ENCODE measurements around the gene L1TD1. TPM values are rescaled to one million over a fixed set of nuclear protein-coding genes. Genes with fewer than 3 reads are reported as not detected.

The L1TD1 gene
- total and polyA plus RNA-seq, 3 experiments from 2014 or later: not detected

- Mint-ChIP-seq H3K4me1 (no peaks in the 10 kb centered on the region), H3K9me3 (peaks cover 0 to 3% (median 0%) of the 10 kb centered on the region in 5 donors), H3K4me3 (no peak overlapping the region), H3K36me3 (no peaks in the 10 kb centered on the region), H3K27ac (no peak overlapping the region), H3K27me3 (peaks cover 0 to 3% of the 10 kb centered on the region in 2 donors)
- Histone ChIP-seq H3K4me1 (ENCODE audit: insufficient read depth, low read length) (no peaks in the 10 kb centered on the region), H3K9me3 (ENCODE audit: low read length) (no peaks in the 10 kb centered on the region), H3K27me3 (ENCODE audit: insufficient read depth, low read length, poor library complexity, severe bottlenecking) (no peaks in the 10 kb centered on the region), H3K4me3 (ENCODE audit: low read length) (no peak overlapping the region), H3K27ac (ENCODE audit: low read depth, low read length) (no peak overlapping the region), H3K36me3 (ENCODE audit: insufficient read depth, low read length) (no peaks in the 10 kb centered on the region)
- POLR2A ChIA-PET: no interaction called here
- CTCF ChIA-PET: no interaction called here
- no peak for DNase-seq
Measured at GRCh38 chr1:62222321-62222720, 27.7 kb downstream of the L1TD1 start.

- H3K4me1 ChIP-seq (ENCODE audit: insufficient read depth, low read length): no peaks in the 10 kb centered on the region
- Mint-ChIP-seq H3K36me3 (no peaks in the 10 kb centered on the region), H3K27me3 (peaks cover 10 to 12% of the 10 kb centered on the region in 2 donors), H3K27ac (no peak overlapping the region), H3K9me3 (no peaks in the 10 kb centered on the region), H3K4me3 (no peak overlapping the region), H3K4me1 (no peaks in the 10 kb centered on the region)
- H3K27ac ChIP-seq (ENCODE audit: low read depth, low read length): no peak overlapping the region
- no peaks in the 10 kb centered on the region for H3K36me3 ChIP-seq (ENCODE audit: insufficient read depth, low read length)
- no peaks in the 10 kb centered on the region for H3K27me3 ChIP-seq (ENCODE audit: insufficient read depth, low read length, poor library complexity, severe bottlenecking)
- POLR2A ChIA-PET: no interaction called here
- CTCF ChIA-PET: no interaction called here
- no peaks in the 10 kb centered on the region for H3K9me3 ChIP-seq (ENCODE audit: low read length)
- no peak for DNase-seq
- H3K4me3 ChIP-seq (ENCODE audit: low read length): no peak overlapping the region
Measured at GRCh38 chr1:62224182-62224581, 29.5 kb downstream of the L1TD1 start.

- ChIA-PET POLR2A (no interaction called here), CTCF (no interaction called here)
- no peaks in the 10 kb centered on the region for H3K9me3 ChIP-seq (ENCODE audit: low read length)
- no peaks in the 10 kb centered on the region for H3K36me3 ChIP-seq (ENCODE audit: insufficient read depth, low read length)
- H3K4me3 ChIP-seq (ENCODE audit: low read length): no peak overlapping the region
- no peaks in the 10 kb centered on the region for H3K4me1 Mint-ChIP-seq
- no peak overlapping the region for H3K27ac ChIP-seq (ENCODE audit: low read depth, low read length)
- H3K27me3 ChIP-seq (ENCODE audit: insufficient read depth, low read length, poor library complexity, severe bottlenecking): no peaks in the 10 kb centered on the region
- DNase-seq: no peak
- no peak overlapping the region for H3K4me3 Mint-ChIP-seq
- H3K4me1 ChIP-seq (ENCODE audit: insufficient read depth, low read length): no peaks in the 10 kb centered on the region
- H3K27me3 Mint-ChIP-seq: peaks cover 8 to 20% of the 10 kb centered on the region in 2 donors
- H3K9me3 Mint-ChIP-seq: no peaks in the 10 kb centered on the region
- no peak overlapping the region for H3K27ac Mint-ChIP-seq
- no peaks in the 10 kb centered on the region for H3K36me3 Mint-ChIP-seq
Measured at GRCh38 chr1:62227496-62227895, 32.8 kb downstream of the L1TD1 start.

- Histone ChIP-seq H3K27me3 (ENCODE audit: insufficient read depth, low read length, poor library complexity, severe bottlenecking) (no peaks in the 10 kb centered on the region), H3K4me1 (ENCODE audit: insufficient read depth, low read length) (no peaks in the 10 kb centered on the region), H3K27ac (ENCODE audit: low read depth, low read length) (no peak overlapping the region), H3K36me3 (ENCODE audit: insufficient read depth, low read length) (no peaks in the 10 kb centered on the region), H3K4me3 (ENCODE audit: low read length) (no peak overlapping the region), H3K9me3 (ENCODE audit: low read length) (no peaks in the 10 kb centered on the region)
- POLR2A ChIA-PET: no interaction called here
- no peaks in the 10 kb centered on the region for H3K36me3 Mint-ChIP-seq
- no peak overlapping the region for H3K27ac Mint-ChIP-seq
- no peaks in the 10 kb centered on the region for H3K4me1 Mint-ChIP-seq
- H3K4me3 Mint-ChIP-seq: no peak overlapping the region
- DNase-seq: no peak
- H3K27me3 Mint-ChIP-seq: peaks cover 8 to 28% of the 10 kb centered on the region in 2 donors
- CTCF ChIA-PET: no interaction called here
- H3K9me3 Mint-ChIP-seq: no peaks in the 10 kb centered on the region
Measured at GRCh38 chr1:62228136-62228882, 33.7 kb downstream of the L1TD1 start.

- Histone ChIP-seq H3K4me1 (ENCODE audit: insufficient read depth, low read length) (no peaks in the 10 kb centered on the region), H3K4me3 (ENCODE audit: low read length) (no peak overlapping the region), H3K27ac (ENCODE audit: low read depth, low read length) (no peak overlapping the region), H3K27me3 (ENCODE audit: insufficient read depth, low read length, poor library complexity, severe bottlenecking) (no peaks in the 10 kb centered on the region), H3K9me3 (ENCODE audit: low read length) (no peaks in the 10 kb centered on the region), H3K36me3 (ENCODE audit: insufficient read depth, low read length) (no peaks in the 10 kb centered on the region)
- peaks cover 8 to 28% of the 10 kb centered on the region in 2 donors for H3K27me3 Mint-ChIP-seq
- DNase-seq: no peak
- H3K9me3 Mint-ChIP-seq: no peaks in the 10 kb centered on the region
- no peak overlapping the region for H3K27ac Mint-ChIP-seq
- no peaks in the 10 kb centered on the region for H3K36me3 Mint-ChIP-seq
- H3K4me3 Mint-ChIP-seq: no peak overlapping the region
- ChIA-PET POLR2A (no interaction called here), CTCF (no interaction called here)
- H3K4me1 Mint-ChIP-seq: no peaks in the 10 kb centered on the region
Measured at GRCh38 chr1:62228883-62229187, 34.2 kb downstream of the L1TD1 start.

GRCh38 chr1:62229468-62229867 is 34.8 kb downstream of the L1TD1 start:
- Mint-ChIP-seq H3K4me1 (no peaks in the 10 kb centered on the region), H3K36me3 (no peaks in the 10 kb centered on the region), H3K9me3 (no peaks in the 10 kb centered on the region), H3K27ac (no peak overlapping the region), H3K4me3 (no peak overlapping the region), H3K27me3 (peaks cover 10 to 32% of the 10 kb centered on the region in 2 donors)
- no peaks in the 10 kb centered on the region for H3K27me3 ChIP-seq (ENCODE audit: insufficient read depth, low read length, poor library complexity, severe bottlenecking)
- no peaks in the 10 kb centered on the region for H3K4me1 ChIP-seq (ENCODE audit: insufficient read depth, low read length)
- no peak overlapping the region for H3K4me3 ChIP-seq (ENCODE audit: low read length)
- no peaks in the 10 kb centered on the region for H3K9me3 ChIP-seq (ENCODE audit: low read length)
- DNase-seq: no peak
- POLR2A ChIA-PET: no interaction called here
- H3K36me3 ChIP-seq (ENCODE audit: insufficient read depth, low read length): no peaks in the 10 kb centered on the region
- CTCF ChIA-PET: no interaction called here
- H3K27ac ChIP-seq (ENCODE audit: low read depth, low read length): no peak overlapping the region

- Mint-ChIP-seq H3K4me1 (no peaks in the 10 kb centered on the region), H3K36me3 (no peaks in the 10 kb centered on the region), H3K27ac (no peak overlapping the region), H3K27me3 (peaks cover 11 to 35% of the 10 kb centered on the region in 2 donors), H3K4me3 (no peak overlapping the region), H3K9me3 (no peaks in the 10 kb centered on the region)
- no peaks in the 10 kb centered on the region for H3K4me1 ChIP-seq (ENCODE audit: insufficient read depth, low read length)
- no peak for DNase-seq
- H3K27ac ChIP-seq (ENCODE audit: low read depth, low read length): no peak overlapping the region
- H3K4me3 ChIP-seq (ENCODE audit: low read length): no peak overlapping the region
- ChIA-PET POLR2A (no interaction called here), CTCF (no interaction called here)
- no peaks in the 10 kb centered on the region for H3K27me3 ChIP-seq (ENCODE audit: insufficient read depth, low read length, poor library complexity, severe bottlenecking)
- no peaks in the 10 kb centered on the region for H3K36me3 ChIP-seq (ENCODE audit: insufficient read depth, low read length)
- H3K9me3 ChIP-seq (ENCODE audit: low read length): no peaks in the 10 kb centered on the region
Measured at GRCh38 chr1:62229932-62230331, 35.3 kb downstream of the L1TD1 start.

GRCh38 chr1:62230718-62231117 is 36.1 kb downstream of the L1TD1 start:
- Mint-ChIP-seq H3K27me3 (peaks cover 11 to 37% of the 10 kb centered on the region in 2 donors), H3K36me3 (no peaks in the 10 kb centered on the region), H3K27ac (no peak overlapping the region), H3K4me1 (no peaks in the 10 kb centered on the region), H3K9me3 (no peaks in the 10 kb centered on the region), H3K4me3 (no peak overlapping the region)
- no peak overlapping the region for H3K4me3 ChIP-seq (ENCODE audit: low read length)
- H3K4me1 ChIP-seq (ENCODE audit: insufficient read depth, low read length): no peaks in the 10 kb centered on the region
- H3K36me3 ChIP-seq (ENCODE audit: insufficient read depth, low read length): no peaks in the 10 kb centered on the region
- CTCF ChIA-PET: no interaction called here
- H3K9me3 ChIP-seq (ENCODE audit: low read length): no peaks in the 10 kb centered on the region
- no peak for DNase-seq
- H3K27ac ChIP-seq (ENCODE audit: low read depth, low read length): no peak overlapping the region
- POLR2A ChIA-PET: no interaction called here
- no peaks in the 10 kb centered on the region for H3K27me3 ChIP-seq (ENCODE audit: insufficient read depth, low read length, poor library complexity, severe bottlenecking)

- CTCF ChIA-PET: no interaction called here
- no peaks in the 10 kb centered on the region for H3K27me3 ChIP-seq (ENCODE audit: insufficient read depth, low read length, poor library complexity, severe bottlenecking)
- H3K27ac ChIP-seq (ENCODE audit: low read depth, low read length): no peak overlapping the region
- Mint-ChIP-seq H3K27me3 (peaks cover 9 to 37% of the 10 kb centered on the region in 2 donors), H3K4me1 (no peaks in the 10 kb centered on the region), H3K36me3 (no peaks in the 10 kb centered on the region), H3K27ac (no peak overlapping the region), H3K9me3 (no peaks in the 10 kb centered on the region), H3K4me3 (no peak overlapping the region)
- no peaks in the 10 kb centered on the region for H3K36me3 ChIP-seq (ENCODE audit: insufficient read depth, low read length)
- DNase-seq: no peak
- no peak overlapping the region for H3K4me3 ChIP-seq (ENCODE audit: low read length)
- POLR2A ChIA-PET: no interaction called here
- no peaks in the 10 kb centered on the region for H3K9me3 ChIP-seq (ENCODE audit: low read length)
- no peaks in the 10 kb centered on the region for H3K4me1 ChIP-seq (ENCODE audit: insufficient read depth, low read length)
Measured at GRCh38 chr1:62232871-62233278, 38.2 kb downstream of the L1TD1 start.
